BLaER1 treated with 17β-estradiol and CSF1 and Interleukin-3, amounts not matched to agents 10 nM and 100 nM (cell line): ENCODE results near the gene PRPS1.

ENCODE experiments used
- H3K27ac ChIP-seq, 11 experiments: shearing (Covaris generic); formaldehyde crosslinking; 2 replicates each; pipeline ENCODE4 v1.8.1; 2022
- H3K27me3 ChIP-seq, 11 experiments: shearing (Covaris generic); formaldehyde crosslinking; 2 replicates each; pipeline ENCODE4 v1.8.1; 2022
- H3K36me3 ChIP-seq, 11 experiments: shearing (Covaris generic); formaldehyde crosslinking; 2 replicates each; pipeline ENCODE4 v1.8.1; 2022
- H3K4me1 ChIP-seq, 10 experiments: shearing (Covaris generic); formaldehyde crosslinking; 2 replicates each; pipeline ENCODE4 v1.8.1; 2022
- H3K4me2 ChIP-seq, 11 experiments: shearing (Covaris generic); formaldehyde crosslinking; 2 replicates each; pipeline ENCODE4 v1.8.1; 2022
- H3K4me3 ChIP-seq, 10 experiments: shearing (Covaris generic); formaldehyde crosslinking; 2 replicates each; pipeline ENCODE4 v1.8.1; 2022
- H3K9ac ChIP-seq, 11 experiments: shearing (Covaris generic); formaldehyde crosslinking; 2 replicates each; pipeline ENCODE4 v1.8.1; 2022
- H3K9me3 ChIP-seq, 11 experiments: shearing (Covaris generic); formaldehyde crosslinking; replicated peaks in 1 of 11; 2 replicates each; pipeline ENCODE4 v1.8.1; 2022
- H4K20me1 ChIP-seq, 11 experiments: shearing (Covaris generic); formaldehyde crosslinking; 2 replicates each; pipeline ENCODE4 v1.8.1; 2022
- Cebpa-rat ChIP-seq, 11 experiments: shearing (Covaris generic); IDR thresholded peaks; 2 replicates each; pipeline ENCODE4 v1.8.1; 2022

The PRPS1 gene

GRCh38 chrX:107626481-107626880 is 1.8 kb upstream of the PRPS1 start:
- TF ChIP-seq Cebpa-rat (IDR thresholded peaks at IDR 0.05) = no peak
- Histone ChIP-seq H3K27me3 (peaks cover 40 to 92% (median 88%) of the 10 kb centered on the region in 11 experiments), H3K9me3 (peaks cover 13 to 25% (median 19%) of the 10 kb centered on the region in 11 experiments), H3K9ac (no peak overlapping the region), H3K4me1 (peaks cover 10 to 39% (median 17%) of the 10 kb centered on the region in 10 experiments; a peak in 15 of 20 replicates), H3K36me3 (no peaks in the 10 kb centered on the region), H4K20me1 (peaks cover 0 to 30% (median 17%) of the 10 kb centered on the region in 11 experiments; a peak in 15 of 22 replicates), H3K4me2 (peak overlapping the region in 2 of 11 experiments; percentile 41 to 52; a peak in 4 of 22 replicates), H3K27ac (no peak overlapping the region), H3K4me3 (no peak overlapping the region)

GRCh38 chrX:107626916-107627315 is 1.4 kb upstream of the PRPS1 start:
- no peak for TF ChIP-seq Cebpa-rat (IDR thresholded peaks at IDR 0.05)
- Histone ChIP-seq H3K4me1 (peaks cover 10 to 39% (median 17%) of the 10 kb centered on the region in 10 experiments; a peak in 15 of 20 replicates), H4K20me1 (peaks cover 0 to 34% (median 20%) of the 10 kb centered on the region in 11 experiments; a peak in 15 of 22 replicates), H3K4me3 (no peak overlapping the region), H3K9ac (no peak overlapping the region), H3K36me3 (no peaks in the 10 kb centered on the region), H3K27me3 (peaks cover 44 to 93% (median 89%) of the 10 kb centered on the region in 11 experiments), H3K27ac (no peak overlapping the region), H3K9me3 (peaks cover 13 to 24% (median 17%) of the 10 kb centered on the region in 11 experiments), H3K4me2 (peak overlapping the region in 3 of 11 experiments; percentile 39 to 70 (median 55); a peak in 3 of 22 replicates)

GRCh38 chrX:107628662-107629539 is 591 bp downstream of the PRPS1 start:
- Histone ChIP-seq H3K27me3 (peaks cover 50 to 97% (median 86%) of the 10 kb centered on the region in 11 experiments), H3K4me1 (peaks cover 10 to 39% (median 17%) of the 10 kb centered on the region in 10 experiments; a peak in 15 of 20 replicates), H3K9ac (peak overlapping the region; percentile 75 to 86 (median 82)), H4K20me1 (peaks cover 0 to 40% (median 20%) of the 10 kb centered on the region in 11 experiments; a peak in 15 of 22 replicates), H3K36me3 (no peaks in the 10 kb centered on the region), H3K4me2 (peak overlapping the region; percentile 63 to 82 (median 75)), H3K9me3 (peaks cover 0 to 4% (median 2%) of the 10 kb centered on the region in 11 experiments; a peak in 4 of 22 replicates), H3K4me3 (peak overlapping the region; percentile 59 to 82 (median 73)), H3K27ac (peak overlapping the region; percentile 24 to 89 (median 81); a peak in 21 of 22 replicates)
- no peak for TF ChIP-seq Cebpa-rat (IDR thresholded peaks at IDR 0.05)

- TF ChIP-seq Cebpa-rat (IDR thresholded peaks at IDR 0.05) = no peak
- H3K36me3 ChIP-seq = no peaks in the 10 kb centered on the region
- H3K9ac ChIP-seq = peak overlapping the region in 10 of 11 experiments; percentile 75 to 86 (median 82); a peak in 21 of 22 replicates
- H4K20me1 ChIP-seq = peaks cover 0 to 46% (median 20%) of the 10 kb centered on the region in 11 experiments; a peak in 15 of 22 replicates
- peak overlapping the region; percentile 63 to 82 (median 75) for H3K4me2 ChIP-seq
- peaks cover 50 to 93% (median 82%) of the 10 kb centered on the region in 11 experiments for H3K27me3 ChIP-seq
- H3K4me1 ChIP-seq = peaks cover 10 to 39% (median 17%) of the 10 kb centered on the region in 10 experiments; a peak in 15 of 20 replicates
- H3K4me3 ChIP-seq = peak overlapping the region; percentile 59 to 82 (median 73)
- peak overlapping the region in 6 of 11 experiments; percentile 76 to 89 (median 80); a peak in 2 of 22 replicates for H3K27ac ChIP-seq
- H3K9me3 ChIP-seq = no peaks in the 10 kb centered on the region
Observed at GRCh38 chrX:107629540-107629909, 1.2 kb downstream of the PRPS1 start.

- peak overlapping the region in 7 of 11 experiments; percentile 75 to 84 (median 82); a peak in 5 of 22 replicates for H3K9ac ChIP-seq
- TF ChIP-seq Cebpa-rat (IDR thresholded peaks at IDR 0.05) = no peak
Observed at GRCh38 chrX:107630031-107630689, 1.9 kb downstream of the PRPS1 start.

GRCh38 chrX:107632346-107632745 is 4.0 kb downstream of the PRPS1 start:
- Histone ChIP-seq H3K4me3 (no peak overlapping the region), H3K4me2 (no peak overlapping the region), H4K20me1 (peaks cover 0 to 74% (median 40%) of the 10 kb centered on the region in 11 experiments; a peak in 17 of 22 replicates)

More at GRCh38 chrX:107630031-107630689, 1.9 kb downstream of the PRPS1 start:
- Histone ChIP-seq H3K27me3 (peaks cover 52 to 93% (median 78%) of the 10 kb centered on the region in 11 experiments), H3K4me2 (peak overlapping the region; percentile 63 to 82 (median 75); a peak in 21 of 22 replicates), H3K4me1 (peaks cover 10 to 35% (median 17%) of the 10 kb centered on the region in 10 experiments; a peak in 15 of 20 replicates), H4K20me1 (peaks cover 0 to 52% (median 23%) of the 10 kb centered on the region in 11 experiments; a peak in 16 of 22 replicates), H3K9me3 (no peaks in the 10 kb centered on the region), H3K4me3 (peak overlapping the region in 9 of 10 experiments; percentile 68 to 82 (median 73); a peak in 13 of 20 replicates), H3K27ac (no peak overlapping the region), H3K36me3 (no peaks in the 10 kb centered on the region)

GRCh38 chrX:107646735-107647134 is 18.4 kb downstream of the PRPS1 start:
- no peaks in the 10 kb centered on the region for H3K9me3 ChIP-seq
- no peak overlapping the region for H3K9ac ChIP-seq
- H3K36me3 ChIP-seq = peaks cover 16 to 85% (median 60%) of the 10 kb centered on the region in 11 experiments; a peak in 21 of 22 replicates
- H3K27me3 ChIP-seq = peaks cover 64 to 99% (median 96%) of the 10 kb centered on the region in 11 experiments
- H3K4me1 ChIP-seq = no peaks in the 10 kb centered on the region
- peaks cover 0 to 21% (median 0%) of the 10 kb centered on the region in 11 experiments; a peak in 4 of 22 replicates for H4K20me1 ChIP-seq
- no peak overlapping the region for H3K4me2 ChIP-seq
- no peak for TF ChIP-seq Cebpa-rat (IDR thresholded peaks at IDR 0.05)
- H3K27ac ChIP-seq = no peak overlapping the region
- no peak overlapping the region for H3K4me3 ChIP-seq

More at GRCh38 chrX:107632346-107632745, 4.0 kb downstream of the PRPS1 start:
- no peaks in the 10 kb centered on the region for H3K9me3 ChIP-seq
- no peak overlapping the region for H3K27ac ChIP-seq
- no peak overlapping the region for H3K9ac ChIP-seq
- peaks cover 8 to 17% (median 14%) of the 10 kb centered on the region in 10 experiments; a peak in 15 of 20 replicates for H3K4me1 ChIP-seq
- no peak for TF ChIP-seq Cebpa-rat (IDR thresholded peaks at IDR 0.05)
- peaks cover 53 to 93% (median 77%) of the 10 kb centered on the region in 11 experiments for H3K27me3 ChIP-seq
- H3K36me3 ChIP-seq = no peaks in the 10 kb centered on the region

- Histone ChIP-seq H3K4me3 (no peak overlapping the region), H3K36me3 (peaks cover 13 to 69% (median 46%) of the 10 kb centered on the region in 11 experiments; a peak in 20 of 22 replicates), H3K27ac (no peak overlapping the region), H4K20me1 (peaks cover 0 to 24% (median 3%) of the 10 kb centered on the region in 11 experiments; a peak in 3 of 22 replicates), H3K27me3 (peaks cover 64 to 99% (median 96%) of the 10 kb centered on the region in 11 experiments), H3K4me2 (no peak overlapping the region), H3K9ac (no peak overlapping the region), H3K9me3 (no peaks in the 10 kb centered on the region), H3K4me1 (no peaks in the 10 kb centered on the region)
- no peak for TF ChIP-seq Cebpa-rat (IDR thresholded peaks at IDR 0.05)
Observed at GRCh38 chrX:107648332-107648731, 20.0 kb downstream of the PRPS1 start.
